Ascending aorta (tissue), 2 donors: Measurements from ENCODE around the gene ATG101. TPM values are rescaled to one million over a fixed set of nuclear protein-coding genes. Genes with fewer than 3 reads are reported as not detected.

Experiments used
- DNase-seq, 2 donors: peaks; one replicate each; pipeline ENCODE4 v3.0.0-alpha.2; 2019; ENCODE audit warnings: low spot score in 2 of 2
- H3K27ac ChIP-seq, 2 donors: fragments of 200-600 bp; sonication (generic); one replicate each; pipeline ENCODE4 v1.5.1; 2016 to 2017; ENCODE audit warnings: mild to moderate bottlenecking in 1 of 2
- H3K27me3 ChIP-seq: fragments of 200-600 bp; sonication (generic); one replicate; pipeline ENCODE4 v1.5.1; 2017
- H3K36me3 ChIP-seq, 2 donors: fragments of 200-600 bp; sonication (generic); one replicate each; pipeline ENCODE4 v1.5.1; 2016
- H3K4me1 ChIP-seq, 2 donors: fragments of 200-600 bp; sonication (generic); one replicate each; pipeline ENCODE4 v1.5.1; 2016 to 2017; ENCODE audit warnings: mild to moderate bottlenecking in 1 of 2
- H3K4me3 ChIP-seq, 2 donors: fragments of 200-600 bp; sonication (generic); one replicate each; pipeline ENCODE4 v1.5.1; 2016 to 2017; ENCODE audit warnings: mild to moderate bottlenecking in 1 of 2
- H3K9me3 ChIP-seq, 2 donors: fragments of 200-600 bp; sonication (generic); one replicate each; pipeline ENCODE4 v1.5.1; 2016
- intact Hi-C: fragments of 100-400 bp; cut with DNase I; formaldehyde crosslinking; loops from one replicate; pipeline ENCODE4 v1.15.1; 2023
- total RNA-seq: library from RNA; depleted of rRNA; stranded (reverse); fragments of >200 nt; gene quantifications from one replicate; pipeline ENCODE4 v1.1.0, GENCODE V29; 2016
- TF ChIP-seq, protein P1 (sequence below), 3 experiments: fragments of 200-600 bp in 2 of 3; fragments of 450-650 bp in 1 of 3; sonication (generic) in 2 of 3; IDR thresholded peaks; one replicate each; pipeline ENCODE4 v1.5.1; 2016 to 2019; ENCODE audit warnings: antibody characterized with exemption in 3 of 3, mild to moderate bottlenecking in 1 of 3, moderate library complexity in 1 of 3

The ATG101 gene
- total RNA-seq, 1 donor from 2014 or later, result 39.8 TPM

- TF ChIP-seq, protein P1, sequence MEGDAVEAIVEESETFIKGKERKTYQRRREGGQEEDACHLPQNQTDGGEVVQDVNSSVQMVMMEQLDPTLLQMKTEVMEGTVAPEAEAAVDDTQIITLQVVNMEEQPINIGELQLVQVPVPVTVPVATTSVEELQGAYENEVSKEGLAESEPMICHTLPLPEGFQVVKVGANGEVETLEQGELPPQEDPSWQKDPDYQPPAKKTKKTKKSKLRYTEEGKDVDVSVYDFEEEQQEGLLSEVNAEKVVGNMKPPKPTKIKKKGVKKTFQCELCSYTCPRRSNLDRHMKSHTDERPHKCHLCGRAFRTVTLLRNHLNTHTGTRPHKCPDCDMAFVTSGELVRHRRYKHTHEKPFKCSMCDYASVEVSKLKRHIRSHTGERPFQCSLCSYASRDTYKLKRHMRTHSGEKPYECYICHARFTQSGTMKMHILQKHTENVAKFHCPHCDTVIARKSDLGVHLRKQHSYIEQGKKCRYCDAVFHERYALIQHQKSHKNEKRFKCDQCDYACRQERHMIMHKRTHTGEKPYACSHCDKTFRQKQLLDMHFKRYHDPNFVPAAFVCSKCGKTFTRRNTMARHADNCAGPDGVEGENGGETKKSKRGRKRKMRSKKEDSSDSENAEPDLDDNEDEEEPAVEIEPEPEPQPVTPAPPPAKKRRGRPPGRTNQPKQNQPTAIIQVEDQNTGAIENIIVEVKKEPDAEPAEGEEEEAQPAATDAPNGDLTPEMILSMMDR (IDR thresholded peaks at IDR 0.05), result no peak
- Histone ChIP-seq H3K27ac (peak overlapping the region; percentile 18 to 22), H3K4me3 (no peak overlapping the region), H3K4me1 (no peaks in the 10 kb centered on the region), H3K27me3 (no peaks in the 10 kb centered on the region), H3K36me3 (peaks cover 44 to 67% of the 10 kb centered on the region in 2 donors), H3K9me3 (no peaks in the 10 kb centered on the region)
- no peak for DNase-seq
- intact Hi-C loops, result no loop called here
These were observed 12.8 kb upstream of the ATG101 start for GRCh38 chr12:52056801-52057637.

DNA sequence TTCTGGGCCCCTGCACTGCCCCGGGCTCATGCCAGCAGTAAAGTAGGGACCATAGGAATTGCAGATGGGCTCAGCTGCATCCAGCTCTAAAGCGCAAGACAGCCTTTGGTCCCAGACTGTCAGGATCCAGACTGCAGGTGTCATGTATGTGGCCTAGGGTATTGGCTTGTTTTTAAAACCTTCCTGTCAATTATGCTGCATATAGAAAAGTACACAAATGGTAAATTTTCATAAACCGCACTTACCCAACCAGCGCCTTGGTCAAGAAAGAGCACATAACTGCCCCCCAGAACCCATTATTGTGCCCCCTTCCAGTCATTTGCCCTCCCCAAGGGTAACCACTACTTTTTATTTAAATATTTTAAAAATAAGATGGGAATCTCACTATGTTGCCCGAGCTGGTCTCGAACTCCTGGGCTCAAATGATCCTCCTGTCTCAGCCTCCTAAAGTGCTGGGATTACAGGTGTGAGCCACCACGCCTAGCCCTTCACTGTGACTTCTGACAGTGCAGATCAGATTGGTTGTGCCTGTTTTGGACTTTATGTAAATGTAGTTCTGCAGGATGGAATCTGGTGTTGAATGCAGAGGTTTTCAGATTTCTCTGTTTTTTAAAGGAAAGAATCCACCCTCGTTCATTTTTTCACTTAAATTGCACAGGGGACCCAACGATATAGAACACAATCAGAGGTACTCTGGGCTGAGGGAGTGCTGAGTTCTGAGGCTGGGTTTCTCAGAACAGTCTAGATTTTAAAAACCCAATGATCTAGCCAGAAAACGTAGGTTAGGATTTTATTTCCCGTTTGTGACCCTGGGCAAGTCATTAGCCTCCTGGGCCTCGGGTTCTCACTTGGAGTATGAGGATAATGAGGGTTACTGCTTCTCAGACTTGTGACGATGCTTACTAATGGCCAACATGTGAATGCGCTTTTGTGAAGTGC, 11.9 kb upstream of the ATG101 start:
- Histone ChIP-seq H3K4me1 (no peaks in the 10 kb centered on the region), H3K4me3 (no peak overlapping the region), H3K36me3 (peaks cover 44 to 67% of the 10 kb centered on the region in 2 donors), H3K9me3 (no peaks in the 10 kb centered on the region), H3K27me3 (no peaks in the 10 kb centered on the region), H3K27ac (no peak overlapping the region)
- TF ChIP-seq, protein P1 (IDR thresholded peaks at IDR 0.05), result no peak
- DNase-seq, result no peak
- intact Hi-C loops, result no loop called here

GRCh38 chr12:52058631-52059361, 11.0 kb upstream of the ATG101 start:
- DNase-seq, result no peak
- TF ChIP-seq, protein P1 (IDR thresholded peaks at IDR 0.05), result no peak
- no peak overlapping the region for H3K27ac ChIP-seq
- H3K27me3 ChIP-seq, result no peaks in the 10 kb centered on the region
- H3K4me3 ChIP-seq, result no peak overlapping the region
- no peaks in the 10 kb centered on the region for H3K9me3 ChIP-seq
- H3K4me1 ChIP-seq, result no peaks in the 10 kb centered on the region
- intact Hi-C loops, result no loop called here
- peaks cover 44 to 58% of the 10 kb centered on the region in 2 donors for H3K36me3 ChIP-seq

GRCh38 chr12:52059582-52060497, 9.9 kb upstream of the ATG101 start:
- peak in 1 of 2 donors; percentile 83 for DNase-seq
- Histone ChIP-seq H3K4me3 (no peak overlapping the region), H3K9me3 (no peaks in the 10 kb centered on the region), H3K27me3 (no peaks in the 10 kb centered on the region), H3K27ac (no peak overlapping the region), H3K36me3 (peaks cover 36 to 49% of the 10 kb centered on the region in 2 donors), H3K4me1 (no peaks in the 10 kb centered on the region)
- intact Hi-C loops, result no loop called here
- TF ChIP-seq, protein P1 (IDR thresholded peaks at IDR 0.05), result no peak
